ENCODE data around the gene LIMA1.

The LIMA1 gene

DNA sequence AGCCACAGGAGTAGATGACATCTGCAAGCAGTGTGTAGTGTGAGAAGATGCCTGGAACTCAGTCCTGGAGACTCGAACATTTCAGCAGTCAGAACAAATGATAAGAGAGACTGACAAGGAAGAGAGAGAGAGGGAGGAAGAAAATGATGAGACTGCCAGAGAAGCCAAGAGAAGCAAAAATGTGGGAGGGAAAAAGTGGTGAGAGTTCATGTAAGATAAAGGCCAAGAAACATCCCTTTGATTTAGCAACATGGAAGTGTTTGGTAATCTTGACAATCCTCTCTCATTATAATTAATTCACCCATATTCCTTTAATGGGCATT, 42.6 kb downstream of the LIMA1 start:
- FAIRE-seq (no peak), DNase-seq (ENCODE audit: insufficient read length, low spot score) (no peak)
- TF ChIP-seq CTCF (IDR thresholded peaks at IDR 0.05; ENCODE audit: insufficient read depth, missing control alignments): no peak

GRCh38 chr12:50240096-50240791, 43.1 kb downstream of the LIMA1 start:
- no peak for DNase-seq (ENCODE audit: insufficient read length, low spot score)
- no peak for FAIRE-seq
- TF ChIP-seq CTCF (IDR thresholded peaks at IDR 0.05; ENCODE audit: insufficient read depth, missing control alignments): no peak

- TF ChIP-seq CTCF (IDR thresholded peaks at IDR 0.05; ENCODE audit: insufficient read depth, missing control alignments): no peak
- DNase-seq (ENCODE audit: insufficient read length, low spot score) (no peak), FAIRE-seq (no peak)
These were observed 43.9 kb downstream of the LIMA1 start for GRCh38 chr12:50239355-50239891.

DNA sequence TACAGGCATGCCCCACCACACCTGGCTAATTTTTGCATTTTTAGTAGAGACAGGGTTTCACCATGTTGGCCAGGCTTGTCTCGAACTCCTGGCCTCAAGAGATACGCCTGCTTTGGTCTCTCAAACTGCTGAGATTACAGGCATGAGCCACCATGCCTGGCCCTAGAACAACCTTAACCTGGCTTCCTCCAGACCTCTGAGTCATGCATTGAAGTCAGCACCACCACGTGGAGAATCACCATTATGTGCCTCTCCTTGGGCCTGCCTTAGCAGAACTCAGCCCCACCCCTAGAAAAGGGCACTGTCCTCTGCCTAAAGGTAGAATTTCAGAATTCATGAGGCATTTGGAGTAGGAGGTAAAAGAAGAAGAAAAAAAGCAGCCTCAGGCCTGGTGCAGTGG, 49.0 kb downstream of the LIMA1 start:
- no peak for DNase-seq (ENCODE audit: insufficient read length, low spot score)
- TF ChIP-seq CTCF (IDR thresholded peaks at IDR 0.05; ENCODE audit: insufficient read depth, missing control alignments): no peak
- no peak for FAIRE-seq

GRCh38 chr12:50232771-50233209, 50.5 kb downstream of the LIMA1 start:
- TF ChIP-seq CTCF (IDR thresholded peaks at IDR 0.05; ENCODE audit: insufficient read depth, missing control alignments): no peak
- FAIRE-seq (no peak), DNase-seq (ENCODE audit: insufficient read length, low spot score) (no peak)

DNA sequence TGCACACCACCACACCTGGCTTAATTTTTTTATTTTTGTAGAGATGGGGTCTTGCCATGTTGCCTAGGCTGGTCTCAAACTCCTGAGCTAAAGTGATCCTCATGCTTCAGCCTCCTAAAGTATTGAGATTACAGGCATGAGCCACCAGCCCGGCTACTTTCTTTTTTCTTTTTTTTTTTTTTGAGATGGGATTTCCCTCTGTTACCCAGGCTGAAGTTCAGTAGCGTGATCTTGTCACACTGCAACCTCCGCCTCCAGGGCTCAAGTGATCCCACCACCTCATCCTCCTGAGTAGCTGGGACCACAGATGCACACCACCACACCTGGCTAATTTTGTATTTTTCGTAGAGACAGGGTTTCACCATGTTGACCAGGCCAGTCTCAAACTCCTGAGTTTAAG, 51.1 kb downstream of the LIMA1 start:
- DNase-seq (ENCODE audit: insufficient read length, low spot score): no peak
- TF ChIP-seq CTCF (IDR thresholded peaks at IDR 0.05; ENCODE audit: insufficient read depth, missing control alignments): no peak
- no peak for FAIRE-seq

- no peak for TF ChIP-seq CTCF (IDR thresholded peaks at IDR 0.05; ENCODE audit: insufficient read depth, missing control alignments)
- no peak for DNase-seq (ENCODE audit: insufficient read length, low spot score)
- no peak for FAIRE-seq
These were observed 52.0 kb downstream of the LIMA1 start for GRCh38 chr12:50231346-50231745.
